ENCODE measurements around the gene MSH3.
"Not testable (repeated sequence)": the region's sequence is repeated elsewhere in the genome, so short reads cannot be mapped to it uniquely, and the experiment has no call there.

The MSH3 gene

GRCh38 chr5:80754900-80755299 lies 100.4 kb downstream of the MSH3 start:
- DNase-seq (ENCODE audit: low spot score) = no peak

GRCh38 chr5:80755626-80756025 lies 101.2 kb downstream of the MSH3 start:
- no peak for DNase-seq (ENCODE audit: low spot score)

GRCh38 chr5:80756292-80756691 lies 101.8 kb downstream of the MSH3 start:
- DNase-seq (ENCODE audit: low spot score) = no peak

- no peak for DNase-seq (ENCODE audit: low spot score)
Observed at GRCh38 chr5:80757290-80757689, 102.8 kb downstream of the MSH3 start.

GRCh38 chr5:80759866-80760577 lies 105.6 kb downstream of the MSH3 start:
- no peak for DNase-seq (ENCODE audit: low spot score)

- no peak for DNase-seq (ENCODE audit: low spot score)
Observed at GRCh38 chr5:80760680-80761079, 106.2 kb downstream of the MSH3 start.

- DNase-seq (ENCODE audit: low spot score) = no peak
Observed at GRCh38 chr5:80761176-80761575, 106.7 kb downstream of the MSH3 start.

- no peak for DNase-seq (ENCODE audit: low spot score)
Observed at GRCh38 chr5:80761966-80762365, 107.5 kb downstream of the MSH3 start.

- no peak for DNase-seq (ENCODE audit: low spot score)
Observed at GRCh38 chr5:80762573-80762972, 108.1 kb downstream of the MSH3 start.

- DNase-seq (ENCODE audit: low spot score) = no peak
Observed at GRCh38 chr5:80763211-80763610, 108.8 kb downstream of the MSH3 start.

- no peak for DNase-seq (ENCODE audit: low spot score)
Observed at GRCh38 chr5:80763873-80764647, 109.6 kb downstream of the MSH3 start.

- DNase-seq (ENCODE audit: low spot score) = no peak
Observed at GRCh38 chr5:80764786-80765185, 110.3 kb downstream of the MSH3 start.

GRCh38 chr5:80777347-80778287 lies 123.2 kb downstream of the MSH3 start:
- DNase-seq (ENCODE audit: low spot score) = peak; percentile 56

- no peak for DNase-seq (ENCODE audit: low spot score)
Observed at GRCh38 chr5:80780024-80780423, 125.6 kb downstream of the MSH3 start.

GRCh38 chr5:80780761-80781285 lies 126.4 kb downstream of the MSH3 start:
- no peak for DNase-seq (ENCODE audit: low spot score)

GRCh38 chr5:80781356-80781755 lies 126.9 kb downstream of the MSH3 start:
- DNase-seq (ENCODE audit: low spot score) = no peak

- DNase-seq (ENCODE audit: low spot score) = no peak
Observed at GRCh38 chr5:80782626-80783025, 128.2 kb downstream of the MSH3 start.

GRCh38 chr5:80783751-80784150 lies 129.3 kb downstream of the MSH3 start:
- DNase-seq (ENCODE audit: low spot score) = not testable (repeated sequence)

GRCh38 chr5:80784451-80784850 lies 130.0 kb downstream of the MSH3 start:
- DNase-seq (ENCODE audit: low spot score) = no peak

GRCh38 chr5:80789319-80790016 lies 135.0 kb downstream of the MSH3 start:
- DNase-seq (ENCODE audit: low spot score) = not testable (repeated sequence)

- DNase-seq (ENCODE audit: low spot score) = no peak
Observed at GRCh38 chr5:80790698-80791097, 136.2 kb downstream of the MSH3 start.
